ENCODE measurements around the gene PM20D2. TPM values are rescaled to one million over a fixed set of nuclear protein-coding genes. Genes with fewer than 3 reads are reported as not detected.
A peak's percentile ranks its signal among the peaks of the same experiment; 100 is the strongest.

Gene PM20D2
- total RNA-seq, 1 donor from 2014 or later, result 19.6 TPM

- no peak for FAIRE-seq
- DNase-seq (ENCODE audit: low spot score in 2 of 2), result no peak
These were observed 1.4 kb upstream of the PM20D2 start for GRCh38 chr6:89144354-89144906.

DNA sequence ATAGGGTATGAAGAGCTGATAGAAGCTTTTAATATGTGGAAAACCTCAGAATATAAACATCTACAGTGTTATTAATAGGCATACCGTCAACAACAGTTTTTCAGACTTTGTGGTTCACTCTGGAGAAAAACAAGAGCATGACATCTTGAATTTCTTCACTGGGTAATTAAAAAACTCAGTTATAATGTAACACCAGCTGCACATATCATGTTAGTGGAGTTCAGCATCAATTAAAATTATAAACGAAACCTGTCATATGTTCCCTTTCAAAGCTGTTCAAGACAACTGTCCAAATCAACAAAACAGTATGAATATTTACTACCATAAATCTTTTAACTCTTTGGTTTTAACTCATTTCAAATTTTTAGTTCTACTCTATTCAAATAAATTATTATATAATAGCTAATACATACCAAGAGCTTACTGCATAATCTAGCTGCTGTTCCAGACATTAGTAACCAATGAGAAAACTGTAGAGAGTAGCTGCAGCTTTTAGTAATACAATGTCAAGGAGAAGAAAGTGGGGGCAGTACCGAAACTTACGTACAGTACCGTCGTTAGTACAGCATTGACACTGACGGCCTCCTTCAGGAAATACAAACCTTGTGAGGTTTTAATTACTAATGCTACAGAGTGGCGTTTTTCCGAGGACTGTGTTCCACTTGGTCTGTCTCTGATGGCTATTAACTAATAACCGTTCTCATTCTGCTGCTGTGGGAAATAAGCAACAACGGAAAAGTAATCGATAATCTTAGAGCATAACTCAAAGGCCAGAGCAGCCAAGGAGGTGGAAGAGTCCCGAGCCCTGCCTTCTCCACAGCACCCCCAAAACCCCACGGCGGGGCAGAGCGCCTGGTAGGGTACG, 532 bp upstream of the PM20D2 start:
- DNase-seq (ENCODE audit: low spot score in 2 of 2), result peak; percentile 30 to 35
- no peak for FAIRE-seq

DNA sequence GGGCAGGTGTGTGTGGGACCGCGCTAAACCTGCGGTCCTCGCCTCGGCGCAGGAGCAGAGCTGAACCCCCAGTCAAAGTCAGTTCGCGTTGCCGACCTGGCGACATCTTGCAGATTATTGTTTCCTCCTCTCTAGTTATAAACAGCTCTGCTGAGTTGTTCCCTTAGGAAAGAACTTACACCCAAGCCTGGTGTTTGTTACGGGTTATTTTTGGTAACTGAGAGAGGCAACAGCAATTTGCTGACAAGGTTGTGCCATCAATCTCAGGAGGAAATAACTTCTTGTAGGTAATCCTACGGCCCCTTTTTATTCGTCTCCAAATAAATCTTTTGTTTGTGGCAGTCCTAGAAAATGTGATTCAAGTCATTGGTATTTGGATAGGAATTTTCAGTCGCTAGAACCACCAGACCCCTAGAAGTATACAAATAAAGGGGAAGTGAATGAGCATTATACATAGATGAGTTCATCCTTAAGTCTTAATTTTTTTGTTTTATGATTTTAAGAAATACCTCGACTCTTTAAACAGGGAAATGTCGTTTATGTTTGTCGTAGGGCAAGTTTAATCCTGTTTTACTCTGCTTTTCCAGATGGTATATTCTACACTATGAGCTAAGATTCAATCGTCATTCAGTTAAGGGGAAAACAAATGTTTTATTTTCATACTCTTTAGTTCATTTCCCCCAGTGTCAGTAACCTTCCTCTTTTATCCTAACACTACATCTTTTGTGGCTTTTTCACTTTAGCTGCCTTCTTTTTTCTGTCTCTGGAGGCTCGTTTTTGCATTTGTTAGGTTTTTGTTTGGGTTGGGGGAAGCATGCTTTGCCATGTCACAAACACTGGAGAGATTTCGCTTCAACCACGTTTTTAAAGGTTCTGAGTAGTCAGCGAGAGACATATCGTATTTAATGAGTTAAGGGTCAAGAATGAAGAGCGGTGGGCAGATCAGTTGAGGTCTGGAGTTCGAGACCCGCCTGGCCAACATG, 1.2 kb downstream of the PM20D2 start:
- FAIRE-seq, result no peak
- peak in 1 of 2 donors; percentile 28 for DNase-seq (ENCODE audit: low spot score in 2 of 2)

GRCh38 chr6:89148016-89148750, 2.3 kb downstream of the PM20D2 start:
- FAIRE-seq, result no peak
- no peak for DNase-seq (ENCODE audit: low spot score in 2 of 2)

DNA sequence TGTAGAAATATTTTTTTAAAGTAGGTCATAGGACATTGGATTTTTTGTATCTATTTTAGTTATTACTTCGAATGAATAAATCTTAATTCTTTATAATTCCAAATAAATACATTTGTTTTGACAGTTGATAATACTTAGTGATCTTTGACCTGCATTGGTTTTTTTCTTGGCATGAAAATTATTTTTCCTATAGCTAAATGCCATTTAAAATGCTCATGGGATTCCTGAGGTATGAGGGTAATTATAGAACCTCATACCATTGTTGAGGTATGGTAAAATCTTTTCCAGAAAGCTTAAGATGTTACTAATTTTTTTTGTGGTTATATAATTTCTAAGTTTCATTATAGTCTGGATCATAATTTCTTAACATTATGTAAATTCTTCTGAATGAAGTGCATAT, 8.3 kb downstream of the PM20D2 start:
- peak; percentile 24 for FAIRE-seq
- no peak for DNase-seq (ENCODE audit: low spot score in 2 of 2)

DNA sequence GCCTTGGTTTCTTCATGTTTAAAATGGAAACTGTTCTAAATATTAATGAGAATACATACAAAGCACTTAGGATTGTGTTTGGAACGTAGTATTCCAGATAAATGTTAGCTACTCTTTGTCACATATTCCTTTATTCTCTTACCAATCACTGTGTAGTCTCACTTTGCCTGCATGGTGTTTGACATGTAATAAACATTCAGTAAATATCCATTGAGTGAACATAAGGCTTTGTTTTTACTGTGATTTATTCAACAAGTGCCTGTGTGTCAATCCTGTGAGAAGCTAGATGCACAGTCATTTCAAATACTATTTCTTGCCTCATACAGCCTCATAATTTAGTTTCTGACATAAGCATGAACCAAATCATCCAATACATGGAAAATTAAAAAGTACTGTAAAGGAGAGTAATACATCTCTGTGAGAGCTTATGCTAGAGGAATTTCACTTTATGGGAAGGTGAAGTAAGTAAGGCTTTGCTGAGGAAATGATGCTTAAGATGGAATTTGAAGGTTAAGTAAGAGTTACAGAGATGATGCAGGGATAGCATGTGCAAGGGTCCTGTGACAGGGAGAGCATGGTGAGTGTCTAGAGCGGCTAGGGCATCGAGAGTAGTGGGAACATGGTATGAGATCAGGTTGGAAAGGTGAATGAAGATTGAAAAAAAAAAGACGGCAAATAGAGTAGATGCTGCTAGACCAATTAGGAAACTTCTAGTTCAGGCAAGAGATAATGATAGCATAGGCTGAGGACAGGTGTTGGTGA, 14.7 kb downstream of the PM20D2 start:
- no peak for FAIRE-seq
- DNase-seq (ENCODE audit: low spot score in 2 of 2), result no peak

DNA sequence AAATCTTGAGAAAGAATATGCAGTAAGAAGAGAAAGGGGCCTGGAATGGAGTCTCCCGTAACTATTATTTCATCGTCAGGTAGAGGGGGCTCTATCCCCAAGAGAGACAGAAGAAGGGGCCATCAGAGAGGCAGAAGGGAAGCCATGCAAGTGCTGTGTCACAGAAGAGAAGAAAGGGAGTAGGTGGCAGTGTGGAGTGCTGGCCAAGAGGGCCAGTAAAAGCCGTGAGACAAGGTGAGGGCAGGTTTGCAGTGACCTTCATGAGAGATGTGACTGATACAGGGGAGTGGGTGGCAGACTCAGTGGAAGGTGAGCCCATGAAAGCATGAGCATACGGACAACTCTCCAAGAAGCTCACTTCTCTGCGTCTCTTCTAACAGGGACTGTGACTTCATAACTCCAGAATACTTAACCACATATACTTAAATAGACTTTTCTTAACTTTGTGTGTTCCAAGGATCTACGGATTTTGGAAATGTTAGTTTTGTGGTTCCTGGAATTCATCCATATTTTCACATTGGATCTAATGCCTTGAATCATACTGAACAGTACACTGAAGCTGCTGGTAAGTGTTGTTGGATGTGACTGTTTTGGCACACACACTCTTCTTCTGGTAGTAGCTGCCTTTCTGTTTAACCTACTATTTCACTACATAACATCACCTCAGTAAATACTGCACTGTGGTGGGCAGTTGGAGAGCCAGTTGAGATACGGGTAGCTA, 15.6 kb downstream of the PM20D2 start:
- DNase-seq (ENCODE audit: low spot score in 2 of 2), result no peak
- FAIRE-seq, result no peak

GRCh38 chr6:89162047-89162371, 16.2 kb downstream of the PM20D2 start:
- FAIRE-seq (no peak), DNase-seq (ENCODE audit: low spot score in 2 of 2) (no peak)

- FAIRE-seq (no peak), DNase-seq (ENCODE audit: low spot score in 2 of 2) (no peak)
These were observed 26.3 kb downstream of the PM20D2 start for GRCh38 chr6:89172131-89172530.

- FAIRE-seq (no peak), DNase-seq (ENCODE audit: low spot score in 2 of 2) (no peak)
These were observed 27.8 kb downstream of the PM20D2 start for GRCh38 chr6:89173634-89174033.

- DNase-seq (ENCODE audit: low spot score in 2 of 2) (no peak), FAIRE-seq (no peak)
These were observed 34.3 kb downstream of the PM20D2 start for GRCh38 chr6:89180112-89180511.

DNA sequence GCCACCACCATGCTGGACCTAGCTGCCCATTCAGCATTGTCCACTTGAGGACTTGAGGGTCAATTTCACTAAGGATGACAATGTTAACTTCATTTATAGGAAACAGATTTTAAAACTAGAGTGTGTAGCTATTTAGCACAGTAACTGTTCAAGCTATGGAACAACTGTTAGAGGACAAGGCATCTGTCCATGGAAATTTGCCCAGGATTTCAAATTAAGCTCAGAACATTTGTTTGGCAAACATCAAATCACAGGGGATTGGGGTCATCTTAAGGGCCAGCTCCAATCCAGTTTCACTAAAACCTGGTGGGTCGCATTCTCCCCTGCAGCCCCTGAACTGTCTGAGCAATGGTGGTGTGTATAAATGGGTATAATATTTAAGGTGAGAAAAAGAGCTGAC, 35.1 kb downstream of the PM20D2 start:
- no peak for DNase-seq (ENCODE audit: low spot score in 2 of 2)
- no peak for FAIRE-seq

DNA sequence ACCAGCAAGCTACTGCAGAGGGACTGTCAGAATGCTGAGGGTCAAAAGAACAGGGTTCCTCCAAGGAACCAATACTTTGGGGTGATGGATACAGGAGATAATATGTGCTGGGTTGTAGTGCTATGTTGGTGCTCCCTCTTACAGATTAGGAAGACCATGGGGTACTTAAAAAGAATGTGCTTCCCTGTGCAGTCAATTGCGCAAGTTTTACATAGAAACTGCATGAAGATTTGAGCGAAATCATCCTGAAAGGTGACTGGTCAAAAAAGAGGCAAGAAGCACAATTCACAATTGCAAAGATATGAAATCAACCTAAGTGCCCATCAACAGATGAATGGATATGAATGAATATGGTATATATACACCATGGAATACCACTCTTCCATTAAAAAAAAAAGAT, 37.4 kb downstream of the PM20D2 start:
- FAIRE-seq, result no peak
- DNase-seq (ENCODE audit: low spot score in 2 of 2), result no peak

- FAIRE-seq (no peak), DNase-seq (ENCODE audit: low spot score in 2 of 2) (no peak)
These were observed 38.5 kb downstream of the PM20D2 start for GRCh38 chr6:89184344-89184743.

- DNase-seq (ENCODE audit: low spot score in 2 of 2), result no peak
- no peak for FAIRE-seq
These were observed 40.9 kb downstream of the PM20D2 start for GRCh38 chr6:89186762-89187161.

DNA sequence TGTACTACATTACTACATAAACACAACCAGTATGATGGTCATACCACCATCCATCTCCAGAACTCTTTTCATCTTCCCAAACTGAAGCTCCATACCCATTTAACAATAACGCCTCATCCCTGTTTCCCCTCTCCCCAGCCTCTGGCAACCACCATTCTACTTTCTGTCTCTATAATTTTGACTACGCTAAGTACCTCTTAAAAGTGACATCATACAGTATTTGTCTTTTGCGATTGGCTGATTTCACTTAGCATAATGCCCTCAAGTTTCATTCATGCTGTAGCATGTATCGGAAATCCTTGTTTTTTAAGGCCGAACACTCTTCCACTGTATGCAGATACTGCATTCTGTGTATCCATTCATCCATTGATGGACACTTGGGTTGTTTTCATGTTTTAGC, 41.6 kb downstream of the PM20D2 start:
- DNase-seq (ENCODE audit: low spot score in 2 of 2) (no peak), FAIRE-seq (no peak)

DNA sequence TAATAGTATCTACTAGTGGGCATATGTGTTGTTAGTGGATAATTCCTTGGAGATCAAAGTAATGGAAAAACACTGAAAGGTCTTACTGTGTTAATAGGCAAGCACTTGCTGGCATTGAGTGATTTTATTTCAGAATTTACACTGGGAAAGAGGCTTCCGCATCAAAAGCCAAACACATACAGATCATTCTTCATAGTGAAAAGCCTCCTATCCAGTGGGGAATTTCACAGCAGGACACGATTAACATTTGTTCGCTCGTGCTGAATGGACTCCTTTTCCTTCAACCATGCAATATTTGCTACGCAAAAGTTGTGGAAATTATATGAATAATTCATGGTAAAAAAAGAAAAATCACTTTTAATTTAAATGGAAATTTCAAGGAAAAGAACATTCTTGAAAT, 44.9 kb downstream of the PM20D2 start:
- no peak for FAIRE-seq
- DNase-seq (ENCODE audit: low spot score in 2 of 2), result no peak

GRCh38 chr6:89194559-89194958, 48.7 kb downstream of the PM20D2 start:
- DNase-seq (ENCODE audit: low spot score in 2 of 2), result no peak
- FAIRE-seq, result no peak

DNA sequence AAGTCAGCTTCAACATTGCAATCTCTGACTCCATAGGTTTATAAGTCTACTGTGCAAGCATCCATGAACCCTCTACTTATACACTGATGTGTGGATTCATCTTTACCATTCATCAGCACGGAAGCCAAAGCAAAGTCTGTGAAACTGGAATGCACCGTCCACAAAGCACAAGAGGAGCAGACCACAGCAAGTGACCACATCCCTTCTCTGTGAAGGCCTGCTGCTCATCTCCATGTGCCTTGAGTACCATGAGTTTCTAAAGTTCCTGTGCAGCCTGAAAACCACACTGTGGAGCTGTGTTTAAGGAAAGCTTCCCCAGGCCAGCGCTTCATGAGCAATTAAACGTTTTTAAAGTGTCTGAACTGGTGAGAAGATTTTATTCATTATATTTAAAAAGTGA, 51.3 kb downstream of the PM20D2 start:
- no peak for DNase-seq (ENCODE audit: low spot score in 2 of 2)
- FAIRE-seq, result no peak

Measured in frontal cortex (tissue), 4 donors.